PFSK-1 (cell line): ENCODE results near the gene PSMG1.

ENCODE experiments used
- FOXP2 ChIP-seq: optimal IDR thresholded peaks from 2 replicates; pipeline ENCODE3; 2011; ENCODE audit warnings: borderline replicate concordance, control low read depth, inconsistent platforms; ENCODE audit not compliant: insufficient read depth; ENCODE audit errors: extremely low read length, extremely low read depth
- POLR2AphosphoS5 ChIP-seq: IDR thresholded peaks from 2 replicates; pipeline ENCODE4 v1.6.1; 2012; ENCODE audit warnings: low read depth, mild to moderate bottlenecking, control low read depth, low read length, moderate library complexity
- SIN3A ChIP-seq: IDR thresholded peaks from 2 replicates; pipeline ENCODE4 v1.6.1; 2012; ENCODE audit warnings: mild to moderate bottlenecking, low read length, moderate library complexity, borderline replicate concordance; ENCODE audit not compliant: insufficient read depth
- TAF1 ChIP-seq: IDR thresholded peaks from 2 replicates; pipeline ENCODE4 v1.6.1; 2012; ENCODE audit warnings: low read length, control low read depth, borderline replicate concordance; ENCODE audit not compliant: insufficient read depth
- TF ChIP-seq, protein P1 (sequence below), 2 experiments: IDR thresholded peaks; 2 replicates each; pipeline versions ENCODE4 v1.6.1 to v1.8.0; 2011 to 2012; ENCODE audit warnings: low read depth in 2 of 2, low read length in 2 of 2, control low read depth in 1 of 2, inconsistent platforms in 1 of 2, mild to moderate bottlenecking in 1 of 2, moderate library complexity in 1 of 2; ENCODE audit not compliant: insufficient read depth in 1 of 2

GRCh38 chr21:39164523-39164922, 18.7 kb downstream of the PSMG1 start:
- TF ChIP-seq, protein P1, sequence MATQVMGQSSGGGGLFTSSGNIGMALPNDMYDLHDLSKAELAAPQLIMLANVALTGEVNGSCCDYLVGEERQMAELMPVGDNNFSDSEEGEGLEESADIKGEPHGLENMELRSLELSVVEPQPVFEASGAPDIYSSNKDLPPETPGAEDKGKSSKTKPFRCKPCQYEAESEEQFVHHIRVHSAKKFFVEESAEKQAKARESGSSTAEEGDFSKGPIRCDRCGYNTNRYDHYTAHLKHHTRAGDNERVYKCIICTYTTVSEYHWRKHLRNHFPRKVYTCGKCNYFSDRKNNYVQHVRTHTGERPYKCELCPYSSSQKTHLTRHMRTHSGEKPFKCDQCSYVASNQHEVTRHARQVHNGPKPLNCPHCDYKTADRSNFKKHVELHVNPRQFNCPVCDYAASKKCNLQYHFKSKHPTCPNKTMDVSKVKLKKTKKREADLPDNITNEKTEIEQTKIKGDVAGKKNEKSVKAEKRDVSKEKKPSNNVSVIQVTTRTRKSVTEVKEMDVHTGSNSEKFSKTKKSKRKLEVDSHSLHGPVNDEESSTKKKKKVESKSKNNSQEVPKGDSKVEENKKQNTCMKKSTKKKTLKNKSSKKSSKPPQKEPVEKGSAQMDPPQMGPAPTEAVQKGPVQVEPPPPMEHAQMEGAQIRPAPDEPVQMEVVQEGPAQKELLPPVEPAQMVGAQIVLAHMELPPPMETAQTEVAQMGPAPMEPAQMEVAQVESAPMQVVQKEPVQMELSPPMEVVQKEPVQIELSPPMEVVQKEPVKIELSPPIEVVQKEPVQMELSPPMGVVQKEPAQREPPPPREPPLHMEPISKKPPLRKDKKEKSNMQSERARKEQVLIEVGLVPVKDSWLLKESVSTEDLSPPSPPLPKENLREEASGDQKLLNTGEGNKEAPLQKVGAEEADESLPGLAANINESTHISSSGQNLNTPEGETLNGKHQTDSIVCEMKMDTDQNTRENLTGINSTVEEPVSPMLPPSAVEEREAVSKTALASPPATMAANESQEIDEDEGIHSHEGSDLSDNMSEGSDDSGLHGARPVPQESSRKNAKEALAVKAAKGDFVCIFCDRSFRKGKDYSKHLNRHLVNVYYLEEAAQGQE (IDR thresholded peaks at IDR 0.05; ENCODE audit: insufficient read depth in 1 of 2, low read depth in 2 of 2, low read length in 2 of 2): no peak
- no peak for TF ChIP-seq TAF1
- TF ChIP-seq SIN3A: no peak
- TF ChIP-seq FOXP2: no peak
- no peak for TF ChIP-seq POLR2AphosphoS5
